NT2/D1 (cell line): ENCODE data around the gene ADGRG3.

Experiments used
- SUZ12 ChIP-seq: IDR thresholded peaks from 2 replicates; pipeline ENCODE4 v1.6.1; 2011; ENCODE audit not compliant: insufficient read length, insufficient read depth; ENCODE audit errors: extremely low read depth
- YY1 ChIP-seq: IDR thresholded peaks from 2 replicates; pipeline ENCODE4 v1.6.1; 2011; ENCODE audit not compliant: insufficient read length, insufficient read depth

GRCh38 chr16:57648581-57649442, 19.3 kb upstream of the ADGRG3 start:
- TF ChIP-seq SUZ12 (no peak), YY1 (no peak)
